Motor neuron (in vitro differentiated cells): ENCODE results near the gene CORO1C. TPM values are rescaled to one million over a fixed set of nuclear protein-coding genes. Genes with fewer than 3 reads are reported as not detected.
"Not testable (repeated sequence)": the region's sequence is repeated elsewhere in the genome, so short reads cannot be mapped to it uniquely, and the experiment has no call there.

Source experiments
- ATAC-seq, 8 experiments: fragments of 200-7000 bp; cut with Tn5 transposase; replicated peaks in 6 of 8; 2 replicates each; pipeline ENCODE4 v1.8.0; 2021; ENCODE audit warnings: mild to moderate bottlenecking in 8 of 8, moderate library complexity in 8 of 8
- H3K27ac ChIP-seq, 2 donors: fragments of 250-450 bp; sonication (Bioruptor Pico); 2 replicates each; pipeline ENCODE4 v1.9.0; 2021; ENCODE audit warnings: antibody characterized with exemption in 2 of 2, mild to moderate bottlenecking in 2 of 2, moderate library complexity in 1 of 2
- H3K4me1 ChIP-seq, 2 donors: fragments of 250-450 bp; sonication (Bioruptor Pico); replicated peaks in 1 of 2; 2 replicates each; pipeline ENCODE4 v1.6.1; 2021; ENCODE audit warnings: antibody characterized with exemption in 2 of 2, mild to moderate bottlenecking in 2 of 2, moderate library complexity in 1 of 2
- H3K4me3 ChIP-seq, 5 donors: fragments of 250-450 bp; sonication (Bioruptor Pico); 2 replicates each; pipeline ENCODE4 v1.9.0; 2021; ENCODE audit warnings: antibody characterized with exemption in 5 of 5, mild to moderate bottlenecking in 5 of 5, moderate library complexity in 4 of 5
- WGBS, 10 experiments: fragments of 450-650 bp; shearing (Covaris generic); methylation state at CpG; one replicate each; pipeline ENCODE4 v1.0.0; 2022; 5-methylcytosine and 5-hydroxymethylcytosine counted together
- in situ Hi-C, 9 experiments: fragments of 400-800 bp; cut with MboI; loops; one replicate each; pipeline ENCODE4 v1.15.0; 2021; ENCODE audit warnings: low sequenced_read_pairs in 9 of 9, low pct_unique_long_range_greater_than_20kb in 2 of 9; ENCODE audit not compliant: unreplicated experiment in 9 of 9
- total RNA-seq, 8 experiments: library from RNA; unstranded; fragments of 300-600 nt; gene quantifications; 2 replicates each; pipeline versions ENCODE4 v1.2.3 to v1.2.4, GENCODE V29; 2022

CORO1C gene
- total RNA-seq, 8 experiments from 2014 or later: 35.4 to 75.1 (median 50.2) TPM

DNA sequence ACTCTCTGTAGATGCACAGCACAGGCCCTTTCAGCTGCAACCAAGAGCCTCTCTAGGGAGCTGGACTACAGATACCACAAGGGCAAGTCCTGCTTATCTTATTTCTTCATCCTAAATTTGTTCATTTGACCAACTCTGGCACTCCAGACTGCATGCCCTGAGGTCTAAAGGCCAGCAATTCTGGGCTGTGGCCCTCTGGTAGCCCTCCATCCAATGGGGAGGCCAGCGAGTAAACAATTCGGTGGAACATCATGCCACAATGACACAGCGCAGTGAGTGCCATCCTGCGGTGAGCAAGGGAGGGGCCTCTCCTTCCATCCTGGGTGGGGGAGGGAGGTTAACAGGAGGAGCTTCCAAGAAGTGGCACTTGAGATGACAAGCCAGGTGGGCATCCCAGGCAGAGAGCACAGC lies 97.0 kb downstream of the CORO1C start:
- in situ Hi-C loops: loop anchor here in 1 of 9 experiments (25.0 kb wide), 1 partner anchor 453 kb away; the partner anchor contains the start of genes ALKBH2 and UNG
- ATAC-seq: no peak
- no peak overlapping the region for H3K27ac ChIP-seq
- WGBS, 10 experiments: no CpG with 5 or more reads among the region's 4 CpGs
- H3K4me1 ChIP-seq: peaks cover 36 to 39% of the 10 kb centered on the region in 2 donors
- no peak overlapping the region for H3K4me3 ChIP-seq

GRCh38 chr12:108633534-108634248 lies 97.6 kb downstream of the CORO1C start, which contains the start of gene SELPLG:
Gene SELPLG (minus strand): TSS chr12:108633894. CDS start chr12:108624307, 9,587 bp downstream.
- Histone ChIP-seq H3K4me1 (peaks cover 36 to 40% of the 10 kb centered on the region in 2 donors), H3K4me3 (no peak within 1 kb of the TSS), H3K27ac (no peak within 1 kb of the TSS)
- no peak for ATAC-seq
- WGBS, 10 experiments: 40 to 100% (median 91%) methylated on average over 1 to 6 of the region's 14 CpGs; no CpG with 5 or more reads in 3 of the 10 experiments
- in situ Hi-C loops: loop anchor here in 1 of 9 experiments (25.0 kb wide), 1 partner anchor 454 kb away; the partner anchor contains the start of genes ALKBH2 and UNG

DNA sequence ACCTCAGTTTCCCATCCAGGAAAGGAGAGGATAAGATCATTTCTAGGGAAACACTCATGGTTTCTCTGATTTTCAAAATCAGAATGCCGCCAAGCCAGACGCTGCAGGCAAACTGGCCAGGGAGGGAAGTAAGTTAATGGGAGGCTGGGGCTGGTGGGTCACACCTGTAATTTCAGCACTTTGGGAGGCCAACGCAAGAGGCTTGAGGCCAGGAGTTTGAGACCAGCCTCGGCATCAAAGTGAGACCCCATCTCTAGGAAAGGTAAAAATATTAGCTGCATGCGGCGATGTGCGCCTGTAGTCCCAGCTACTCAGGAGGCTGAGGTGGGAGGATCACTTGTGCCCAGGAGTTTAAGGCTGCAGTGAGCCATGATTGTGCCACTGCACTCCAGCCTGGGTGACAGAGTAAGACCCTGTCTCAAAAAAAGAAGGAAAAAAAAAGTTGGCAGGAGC lies 98.2 kb downstream of the CORO1C start:
- ATAC-seq: no peak
- WGBS, 10 experiments: 89 to 100% (median 96%) methylated on average over 1 to 7 of the region's 7 CpGs; no CpG with 5 or more reads in 4 of the 10 experiments
- Histone ChIP-seq H3K27ac (no peak overlapping the region), H3K4me1 (peaks cover 35 to 40% of the 10 kb centered on the region in 2 donors), H3K4me3 (no peak overlapping the region)
- in situ Hi-C loops: loop anchor here in 1 of 9 experiments (25.0 kb wide), 1 partner anchor 454 kb away; the partner anchor contains the start of genes ALKBH2 and UNG

GRCh38 chr12:108631261-108631660 lies 100.1 kb downstream of the CORO1C start:
- not testable (repeated sequence) for ATAC-seq, H3K4me3 ChIP-seq, H3K27ac ChIP-seq
- peaks cover 22 to 27% of the 10 kb centered on the region in 2 donors for H3K4me1 ChIP-seq
- in situ Hi-C loops: loop anchor here in 1 of 9 experiments (25.0 kb wide), 1 partner anchor 456 kb away; the partner anchor contains the start of genes ALKBH2 and UNG
- WGBS, 10 experiments: 74 to 100% (median 89%) methylated on average over 1 to 3 of the region's 4 CpGs; no CpG with 5 or more reads in 5 of the 10 experiments

GRCh38 chr12:108630481-108631207 lies 100.7 kb downstream of the CORO1C start:
- Histone ChIP-seq H3K4me3 (no peak overlapping the region), H3K4me1 (peaks cover 21 to 23% of the 10 kb centered on the region in 2 donors), H3K27ac (peak overlapping the region in 1 of 2 donors; percentile 75)
- WGBS, 10 experiments: 0 to 100% (median 83%) methylated on average over 1 to 7 of the region's 9 CpGs; no CpG with 5 or more reads in 3 of the 10 experiments
- ATAC-seq: peak in 3 of 8 experiments; percentile 11 to 26 (median 17)
- in situ Hi-C loops: loop anchor here in 1 of 9 experiments (25.0 kb wide), 1 partner anchor 457 kb away; the partner anchor contains the start of genes ALKBH2 and UNG

DNA sequence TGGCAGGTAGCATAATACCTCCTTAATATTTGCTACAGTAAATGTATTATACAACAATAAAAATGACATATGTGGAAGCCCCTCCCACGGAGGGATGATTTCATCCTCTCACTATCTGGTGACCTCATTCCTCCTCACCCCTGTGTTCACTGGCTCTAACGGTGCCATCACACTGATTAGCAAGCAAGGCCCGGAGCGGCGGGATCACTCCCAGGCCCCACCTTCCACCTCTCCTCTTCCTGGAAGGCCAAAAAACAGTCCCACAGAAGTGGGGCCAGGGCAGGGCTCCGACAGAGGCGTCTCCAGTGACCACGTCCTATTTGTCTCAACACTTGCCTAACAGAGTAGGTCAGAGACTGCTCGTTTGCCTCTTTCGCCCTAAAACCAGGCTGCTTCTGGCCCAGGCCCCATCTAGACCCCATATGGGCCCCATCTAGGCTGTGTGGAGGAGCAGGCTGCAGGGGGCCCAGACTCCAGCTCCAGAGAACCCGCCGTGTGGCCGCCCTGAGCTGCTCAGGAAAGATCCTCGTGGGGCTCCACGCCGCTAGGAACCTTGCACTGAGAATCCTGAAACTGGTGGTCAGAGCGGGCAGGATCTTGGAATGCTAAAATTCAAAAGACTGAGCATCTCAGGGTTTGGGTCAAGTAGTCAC lies 101.4 kb downstream of the CORO1C start:
- H3K4me3 ChIP-seq: no peak overlapping the region
- in situ Hi-C loops: loop anchor here in 1 of 9 experiments (25.0 kb wide), 1 partner anchor 457 kb away; the partner anchor contains the start of genes ALKBH2 and UNG
- peaks cover 18 to 22% of the 10 kb centered on the region in 2 donors for H3K4me1 ChIP-seq
- WGBS, 10 experiments: 14 to 80% (median 40%) methylated on average over 1 to 7 of the region's 17 CpGs; no CpG with 5 or more reads in 3 of the 10 experiments
- ATAC-seq: peak; percentile 68 to 94 (median 92)
- H3K27ac ChIP-seq: peak overlapping the region; percentile 67 to 75

DNA sequence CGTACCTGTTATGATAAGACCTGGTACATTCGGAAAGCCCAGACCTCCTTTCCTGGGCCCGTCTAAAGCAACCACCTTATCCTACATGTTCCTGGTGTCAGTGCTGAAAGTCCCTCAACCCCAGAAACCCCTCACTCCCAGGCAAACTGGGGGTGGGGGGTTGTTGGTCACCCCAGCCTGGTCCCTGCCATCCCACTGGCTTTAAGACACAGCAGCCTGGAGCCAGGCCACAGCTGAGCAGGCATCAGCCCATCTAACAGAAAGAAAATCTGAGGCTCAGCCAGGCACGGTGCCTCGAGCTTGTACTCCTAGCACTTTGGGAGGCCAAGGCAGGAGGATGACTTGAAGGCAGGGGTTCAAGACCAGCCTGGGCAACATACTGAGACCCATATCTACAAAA lies 102.2 kb downstream of the CORO1C start:
- Histone ChIP-seq H3K4me3 (no peak overlapping the region), H3K4me1 (peaks cover 18 to 22% of the 10 kb centered on the region in 2 donors), H3K27ac (peak overlapping the region; percentile 67 to 75)
- no peak for ATAC-seq
- in situ Hi-C loops: loop anchor here in 1 of 9 experiments (25.0 kb wide), 1 partner anchor 458 kb away; the partner anchor contains the start of genes ALKBH2 and UNG
- 40 to 100% (median 96%) methylated on average over 1 to 3 of the region's 5 CpGs; no CpG with 5 or more reads in 5 of the 10 experiments for WGBS, 10 experiments

- Histone ChIP-seq H3K4me3 (no peak overlapping the region), H3K27ac (no peak overlapping the region), H3K4me1 (peaks cover 23 to 25% of the 10 kb centered on the region in 2 donors)
- in situ Hi-C loops: loop anchor here in 1 of 9 experiments (25.0 kb wide), 1 partner anchor 460 kb away; the partner anchor contains the start of genes ALKBH2 and UNG
- WGBS, 10 experiments: 60 to 100% (median 83%) methylated on average over 1 to 5 of the region's 8 CpGs; no CpG with 5 or more reads in 2 of the 10 experiments
- no peak for ATAC-seq
These were observed 104.0 kb downstream of the CORO1C start for GRCh38 chr12:108627134-108627920.

DNA sequence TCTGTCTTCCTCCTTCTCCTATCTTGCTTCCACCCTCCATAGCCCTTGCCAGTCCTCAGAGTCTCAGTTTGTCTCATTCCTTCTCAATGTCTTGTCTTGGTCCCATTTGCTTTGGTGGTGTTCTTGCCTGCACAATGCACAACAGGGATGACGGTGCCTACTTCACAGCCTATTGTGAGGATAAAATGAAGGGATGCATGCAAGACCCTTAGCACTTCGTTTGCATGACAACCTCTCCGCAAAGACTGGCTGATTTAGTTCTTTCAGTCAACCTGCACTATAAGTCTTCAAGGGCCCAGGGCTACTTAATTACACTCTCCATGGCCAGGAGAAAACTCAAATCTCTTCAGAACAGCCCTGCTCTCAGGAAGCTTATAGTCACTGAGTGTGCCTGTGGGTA lies 106.1 kb downstream of the CORO1C start:
- in situ Hi-C loops: loop anchor here in 1 of 9 experiments (25.0 kb wide), 1 partner anchor 462 kb away; the partner anchor contains the start of genes ALKBH2 and UNG
- Histone ChIP-seq H3K4me3 (no peak overlapping the region), H3K4me1 (peaks cover 23 to 24% of the 10 kb centered on the region in 2 donors), H3K27ac (no peak overlapping the region)
- ATAC-seq: no peak
- WGBS, 10 experiments: 27 to 89% (median 39%) methylated on average over 2 to 3 of the region's 3 CpGs; no CpG with 5 or more reads in 2 of the 10 experiments

- WGBS, 10 experiments: 40 to 80% (median 71%) methylated on average over 1 of the region's 8 CpGs; no CpG with 5 or more reads in 7 of the 10 experiments
- Histone ChIP-seq H3K4me1 (peaks cover 9 to 10% of the 10 kb centered on the region in 2 donors), H3K4me3 (no peak overlapping the region), H3K27ac (no peak overlapping the region)
- in situ Hi-C loops: no loop called here
- ATAC-seq: no peak
These were observed 107.7 kb downstream of the CORO1C start for GRCh38 chr12:108623577-108623976.

GRCh38 chr12:108622921-108623514 lies 108.3 kb downstream of the CORO1C start:
- in situ Hi-C loops: no loop called here
- H3K27ac ChIP-seq: no peak overlapping the region
- ATAC-seq: peak in 1 of 8 experiments; percentile 5
- no peak overlapping the region for H3K4me3 ChIP-seq
- peaks cover 4 to 6% of the 10 kb centered on the region in 2 donors for H3K4me1 ChIP-seq
- 89 to 100% methylated on average over 1 to 3 of the region's 14 CpGs; no CpG with 5 or more reads in 8 of the 10 experiments for WGBS, 10 experiments
